ENCODE data around the gene PBX4. TPM values are rescaled to one million over a fixed set of nuclear protein-coding genes. Genes with fewer than 3 reads are reported as not detected.
"Not testable (repeated sequence)": the region's sequence is repeated elsewhere in the genome, so short reads cannot be mapped to it uniquely, and the experiment has no call there.

The PBX4 gene
- total RNA-seq, 1 donor from 2014 or later: 5.2 TPM

DNA sequence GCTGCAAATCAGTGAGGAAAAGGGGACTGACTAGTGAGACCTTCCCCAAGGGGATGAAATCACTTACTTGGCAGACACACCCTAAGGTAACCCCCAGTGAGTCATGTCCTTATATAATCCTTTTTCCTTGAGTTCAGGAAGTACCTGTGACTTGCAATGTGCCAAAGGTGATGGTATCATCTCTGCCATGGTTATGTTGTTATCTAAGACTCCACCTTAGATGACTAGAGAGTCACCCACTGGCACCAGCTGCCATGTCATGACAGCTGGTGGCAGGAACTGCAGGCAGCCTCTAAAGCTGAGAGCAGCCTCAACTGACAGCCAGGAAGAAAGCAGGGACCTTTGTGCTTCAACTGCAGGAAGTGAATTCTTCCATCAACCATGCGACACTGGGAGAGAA is 12.5 kb downstream of the PBX4 start:
- Mint-ChIP-seq H3K27ac (no peak overlapping the region), H3K27me3 (no peaks in the 10 kb centered on the region), H3K4me3 (ENCODE audit: low read depth) (no peak overlapping the region), H3K36me3 (ENCODE audit: insufficient read depth) (no peaks in the 10 kb centered on the region), H3K9me3 (ENCODE audit: low read depth) (no peaks in the 10 kb centered on the region), H3K4me1 (ENCODE audit: low read depth) (no peaks in the 10 kb centered on the region)
- TF ChIP-seq, protein P1, sequence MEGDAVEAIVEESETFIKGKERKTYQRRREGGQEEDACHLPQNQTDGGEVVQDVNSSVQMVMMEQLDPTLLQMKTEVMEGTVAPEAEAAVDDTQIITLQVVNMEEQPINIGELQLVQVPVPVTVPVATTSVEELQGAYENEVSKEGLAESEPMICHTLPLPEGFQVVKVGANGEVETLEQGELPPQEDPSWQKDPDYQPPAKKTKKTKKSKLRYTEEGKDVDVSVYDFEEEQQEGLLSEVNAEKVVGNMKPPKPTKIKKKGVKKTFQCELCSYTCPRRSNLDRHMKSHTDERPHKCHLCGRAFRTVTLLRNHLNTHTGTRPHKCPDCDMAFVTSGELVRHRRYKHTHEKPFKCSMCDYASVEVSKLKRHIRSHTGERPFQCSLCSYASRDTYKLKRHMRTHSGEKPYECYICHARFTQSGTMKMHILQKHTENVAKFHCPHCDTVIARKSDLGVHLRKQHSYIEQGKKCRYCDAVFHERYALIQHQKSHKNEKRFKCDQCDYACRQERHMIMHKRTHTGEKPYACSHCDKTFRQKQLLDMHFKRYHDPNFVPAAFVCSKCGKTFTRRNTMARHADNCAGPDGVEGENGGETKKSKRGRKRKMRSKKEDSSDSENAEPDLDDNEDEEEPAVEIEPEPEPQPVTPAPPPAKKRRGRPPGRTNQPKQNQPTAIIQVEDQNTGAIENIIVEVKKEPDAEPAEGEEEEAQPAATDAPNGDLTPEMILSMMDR (IDR thresholded peaks at IDR 0.05; ENCODE audit: unreplicated experiment): no peak
- DNase-seq (ENCODE audit: low spot score, unreplicated experiment): no peak

DNA sequence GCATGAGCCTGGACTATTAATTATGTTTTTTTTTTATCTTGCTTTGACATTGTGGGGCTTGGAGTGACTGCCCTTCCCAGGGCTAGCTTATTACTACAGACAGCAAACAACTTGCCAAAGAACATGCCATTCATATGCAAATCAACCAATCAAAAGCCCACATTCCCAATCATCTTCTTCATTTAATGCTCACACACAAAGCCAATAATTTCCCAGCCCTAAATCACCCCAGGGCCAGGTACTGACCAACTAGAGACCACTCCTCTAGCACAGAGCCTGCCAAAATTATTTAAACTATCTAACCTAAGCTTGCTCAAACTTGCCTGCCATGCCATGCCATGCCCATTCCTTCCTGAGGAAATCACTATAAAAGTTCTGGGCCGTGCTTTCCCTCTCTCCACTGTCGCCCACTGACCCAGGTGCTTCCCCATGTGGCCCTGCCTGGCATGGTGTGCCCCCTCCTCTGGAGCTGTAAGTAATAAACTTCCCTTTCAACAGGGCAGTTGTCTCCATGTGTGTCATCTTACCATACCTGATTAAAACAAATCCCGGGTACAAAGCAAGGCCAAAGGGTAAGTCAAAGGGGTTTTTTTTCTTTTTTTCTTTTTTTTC is 15.7 kb downstream of the PBX4 start:
- no peak for DNase-seq (ENCODE audit: low spot score, unreplicated experiment)
- Mint-ChIP-seq H3K36me3 (ENCODE audit: insufficient read depth) (no peaks in the 10 kb centered on the region), H3K4me3 (ENCODE audit: low read depth) (no peak overlapping the region), H3K27ac (no peak overlapping the region), H3K9me3 (ENCODE audit: low read depth) (no peaks in the 10 kb centered on the region), H3K4me1 (ENCODE audit: low read depth) (no peaks in the 10 kb centered on the region), H3K27me3 (no peaks in the 10 kb centered on the region)
- TF ChIP-seq, protein P1 (IDR thresholded peaks at IDR 0.05; ENCODE audit: unreplicated experiment): no peak

DNA sequence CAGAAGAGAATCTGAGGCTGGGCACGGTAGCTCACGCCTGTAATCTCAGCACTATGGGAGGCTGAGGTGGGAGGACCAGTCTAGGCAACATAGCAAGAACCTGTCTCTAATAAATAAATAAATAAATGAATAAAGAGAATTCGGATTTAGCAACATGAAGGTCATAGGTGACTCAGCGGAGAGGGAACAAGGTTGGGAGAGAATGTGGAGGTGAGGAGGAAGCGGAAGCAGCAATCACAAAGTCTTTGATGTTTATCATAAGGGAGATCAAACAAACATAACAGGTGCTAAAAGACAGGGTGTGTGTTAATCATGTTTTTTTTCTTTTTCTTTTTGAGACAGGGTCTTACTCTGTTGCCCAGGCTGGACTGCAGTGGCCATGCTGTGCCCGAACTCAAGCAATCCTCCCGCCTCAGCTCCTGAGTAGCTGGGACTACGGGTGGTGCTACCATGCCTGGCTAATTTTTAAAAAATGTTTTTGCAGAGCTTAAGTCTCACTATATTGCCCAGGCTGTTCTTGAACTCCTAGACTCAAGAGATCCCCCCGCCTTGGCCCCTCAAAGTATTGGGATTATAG is 16.3 kb downstream of the PBX4 start:
- H3K36me3 Mint-ChIP-seq (ENCODE audit: insufficient read depth): no peaks in the 10 kb centered on the region
- H3K4me3 Mint-ChIP-seq (ENCODE audit: low read depth): no peak overlapping the region
- H3K27ac Mint-ChIP-seq: no peak overlapping the region

DNA sequence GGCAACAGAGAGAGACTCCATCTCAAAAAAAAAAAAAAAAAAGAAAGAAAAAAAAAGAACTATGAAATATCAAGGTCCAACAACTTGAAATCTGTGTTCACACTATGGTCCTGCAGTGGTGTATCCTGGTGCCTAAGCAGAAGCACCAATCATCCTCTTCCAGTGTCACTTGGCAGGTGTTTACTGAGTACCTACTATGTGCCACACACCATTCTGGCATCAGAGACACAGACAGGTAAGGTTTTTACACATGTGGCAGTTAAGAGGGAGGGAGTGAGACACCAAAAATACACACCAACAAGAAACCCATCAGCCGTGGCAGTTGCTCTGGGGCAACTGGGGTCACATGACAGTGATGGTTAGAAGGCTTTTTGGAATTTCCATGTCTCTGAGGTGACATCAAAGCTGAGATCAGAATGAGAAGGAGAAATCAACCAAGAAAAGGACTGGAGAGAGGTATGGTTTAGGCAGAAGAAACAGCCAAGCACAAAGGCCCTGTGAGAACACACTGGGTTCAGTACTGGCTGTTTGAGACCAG is 17.6 kb downstream of the PBX4 start:
- no peaks in the 10 kb centered on the region for H3K9me3 Mint-ChIP-seq (ENCODE audit: low read depth)
- H3K4me3 Mint-ChIP-seq (ENCODE audit: low read depth): no peak overlapping the region
- TF ChIP-seq, protein P1 (IDR thresholded peaks at IDR 0.05; ENCODE audit: unreplicated experiment): no peak

More for the DNA sequence above, 16.3 kb downstream of the PBX4 start:
- no peaks in the 10 kb centered on the region for H3K9me3 Mint-ChIP-seq (ENCODE audit: low read depth)
- DNase-seq (ENCODE audit: low spot score, unreplicated experiment): no peak
- no peaks in the 10 kb centered on the region for H3K4me1 Mint-ChIP-seq (ENCODE audit: low read depth)
- TF ChIP-seq, protein P1 (IDR thresholded peaks at IDR 0.05; ENCODE audit: unreplicated experiment): no peak
- no peaks in the 10 kb centered on the region for H3K27me3 Mint-ChIP-seq

DNA sequence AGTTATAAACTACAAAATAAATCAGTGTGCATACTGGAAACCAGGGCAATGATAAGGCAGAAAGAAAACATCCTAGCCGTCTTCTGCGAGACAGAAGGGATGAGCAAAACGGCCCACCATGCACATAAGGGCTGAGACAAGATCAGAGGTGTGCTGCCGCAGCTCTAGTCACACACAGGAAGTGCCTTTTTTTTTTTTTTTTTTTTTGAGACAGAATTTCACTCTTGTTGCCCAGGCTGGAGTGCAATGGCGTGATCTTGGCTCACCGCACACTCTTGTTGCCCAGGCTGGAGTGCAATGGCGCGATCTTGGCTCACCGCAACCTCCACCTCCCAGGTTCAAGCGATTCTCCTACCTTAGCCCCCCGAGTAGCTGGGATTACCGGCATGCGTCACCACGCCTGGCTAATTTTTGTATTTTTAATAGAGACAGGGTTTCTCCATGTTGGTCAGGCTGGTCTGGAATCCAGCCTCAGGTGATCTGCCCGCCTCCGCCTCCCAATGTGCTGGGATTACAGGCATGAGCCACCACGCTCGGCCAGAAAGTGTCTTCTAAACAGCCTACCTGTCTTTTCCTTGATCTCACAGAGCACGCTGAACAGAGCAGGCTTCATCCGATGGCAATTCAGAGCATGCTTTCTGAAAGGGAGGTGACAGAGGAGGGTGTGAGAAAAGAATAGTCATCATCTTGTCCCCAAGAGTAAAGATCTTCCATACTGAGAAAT is 19.6 kb downstream of the PBX4 start:
- H3K27ac Mint-ChIP-seq; H3K4me3 Mint-ChIP-seq (ENCODE audit: low read depth); DNase-seq (ENCODE audit: low spot score, unreplicated experiment); H3K27me3 Mint-ChIP-seq; H3K9me3 Mint-ChIP-seq (ENCODE audit: low read depth); H3K36me3 Mint-ChIP-seq (ENCODE audit: insufficient read depth); H3K4me1 Mint-ChIP-seq (ENCODE audit: low read depth): not testable (repeated sequence)

More for the DNA sequence above, 17.6 kb downstream of the PBX4 start:
- peak overlapping the region; percentile 5 for H3K27ac Mint-ChIP-seq
- H3K36me3 Mint-ChIP-seq (ENCODE audit: insufficient read depth): no peaks in the 10 kb centered on the region
- H3K4me1 Mint-ChIP-seq (ENCODE audit: low read depth): no peaks in the 10 kb centered on the region
- H3K27me3 Mint-ChIP-seq: no peaks in the 10 kb centered on the region
- no peak for DNase-seq (ENCODE audit: low spot score, unreplicated experiment)
